Neuronal stem cell (in vitro differentiated cells): Measurements from ENCODE around the gene L1CAM.

Experiments
- DNase-seq: peaks from one replicate; pipeline ENCODE4 v3.0.0-alpha.2; 2013; ENCODE audit warnings: low spot score
- H2AFZ ChIP-seq: one replicate; pipeline ENCODE4 v1.6.1; 2013; ENCODE audit warnings: mild to moderate bottlenecking, low read length, inconsistent platforms
- H2AK5ac ChIP-seq: 2 replicates; pipeline ENCODE4 v1.6.1; 2013; ENCODE audit warnings: low read depth, mild to moderate bottlenecking, inconsistent platforms, low read length, moderate library complexity, mixed read lengths
- H2BK120ac ChIP-seq: 2 replicates; pipeline ENCODE4 v1.6.1; 2013; ENCODE audit warnings: low read depth, mild to moderate bottlenecking, inconsistent platforms, low read length, moderate library complexity, mixed read lengths
- H2BK12ac ChIP-seq: one replicate; pipeline ENCODE4 v1.6.1; 2013; ENCODE audit warnings: low read length, inconsistent platforms
- H2BK15ac ChIP-seq: 2 replicates; pipeline ENCODE4 v1.6.1; 2013; ENCODE audit warnings: mild to moderate bottlenecking, low read length, inconsistent platforms, mixed read lengths
- H2BK5ac ChIP-seq: one replicate; pipeline ENCODE4 v1.6.1; 2013; ENCODE audit warnings: inconsistent platforms, mild to moderate bottlenecking, low read length, moderate library complexity
- H3K14ac ChIP-seq: one replicate; pipeline ENCODE4 v1.6.1; 2013; ENCODE audit warnings: low read length, inconsistent platforms
- H3K18ac ChIP-seq: 2 replicates; pipeline ENCODE4 v1.6.1; 2013; ENCODE audit warnings: low read length, inconsistent platforms
- H3K23ac ChIP-seq: 2 replicates; pipeline ENCODE4 v1.6.1; 2013; ENCODE audit warnings: low read depth, mild to moderate bottlenecking, mixed read lengths, low read length, inconsistent platforms; ENCODE audit not compliant: poor library complexity
- H3K27ac ChIP-seq: replicated peaks from 3 replicates; pipeline ENCODE4 v1.5.1; 2013; ENCODE audit warnings: low read length, inconsistent platforms
- H3K27me3 ChIP-seq, 3 experiments: 2 replicates each; pipeline ENCODE4 v1.6.1; 2013; ENCODE audit warnings: low read length in 3 of 3, mild to moderate bottlenecking in 2 of 3, inconsistent platforms in 1 of 3, low read depth in 1 of 3, mixed read lengths in 1 of 3, moderate library complexity in 1 of 3; ENCODE audit not compliant: control insufficient read depth in 3 of 3, insufficient read depth in 3 of 3
- H3K36me3 ChIP-seq, 2 donors: replicated peaks in 1 of 2; 2 replicates each; pipeline ENCODE4 v1.6.1; 2013; ENCODE audit warnings: low read length in 2 of 2; ENCODE audit not compliant: control insufficient read depth in 2 of 2, insufficient read depth in 2 of 2
- H3K4ac ChIP-seq: 2 replicates; pipeline ENCODE4 v1.6.1; 2013; ENCODE audit warnings: inconsistent platforms, mild to moderate bottlenecking, low read length, moderate library complexity
- H3K4me1 ChIP-seq, 2 donors: 1 replicate in 1 of 2; 2 replicates in 1 of 2; pipeline ENCODE4 v1.6.1; 2013; ENCODE audit warnings: low read length in 2 of 2, low read depth in 1 of 2; ENCODE audit not compliant: control insufficient read depth in 2 of 2, insufficient read depth in 1 of 2
- H3K4me2 ChIP-seq: one replicate; pipeline ENCODE4 v1.6.1; 2013; ENCODE audit warnings: mild to moderate bottlenecking, low read length, inconsistent platforms; ENCODE audit not compliant: insufficient read depth, poor library complexity, severe bottlenecking
- H3K4me3 ChIP-seq, 2 donors: 2 replicates each; pipeline ENCODE4 v1.5.1; 2013; ENCODE audit warnings: low read length in 2 of 2, mild to moderate bottlenecking in 2 of 2, inconsistent platforms in 1 of 2, moderate library complexity in 1 of 2
- H3K79me1 ChIP-seq: one replicate; pipeline ENCODE4 v1.6.1; 2013; ENCODE audit warnings: low read depth, mild to moderate bottlenecking, inconsistent platforms, low read length, moderate library complexity
- H3K9ac ChIP-seq: one replicate; pipeline ENCODE4 v1.6.1; 2013; ENCODE audit warnings: mild to moderate bottlenecking, low read depth, low read length, inconsistent platforms; ENCODE audit not compliant: poor library complexity
- H3K9me3 ChIP-seq, 2 donors: replicated peaks in 1 of 2; 2 replicates each; pipeline versions ENCODE3 to v1.6.1; 2013; ENCODE audit warnings: low read length in 2 of 2, mild to moderate bottlenecking in 2 of 2, inconsistent platforms in 1 of 2, low read depth in 1 of 2, mixed read lengths in 1 of 2, moderate library complexity in 1 of 2; ENCODE audit not compliant: control insufficient read depth in 2 of 2, insufficient read depth in 1 of 2
- H4K8ac ChIP-seq: one replicate; pipeline ENCODE4 v1.6.1; 2013; ENCODE audit warnings: low read depth, mild to moderate bottlenecking, inconsistent platforms, low read length, moderate library complexity
- H4K91ac ChIP-seq: one replicate; pipeline ENCODE4 v1.6.1; 2013; ENCODE audit warnings: low read length, low read depth, mild to moderate bottlenecking, inconsistent platforms; ENCODE audit not compliant: poor library complexity
- WGBS, 2 donors: extraction: QIAGEN DNeasy Blood & Tissue Kit; methylation state at CpG; one replicate each; pipeline ENCODE4 v1.1.7; 2013; ENCODE audit warnings: missing lambda C conversion rate in 2 of 2, mixed read lengths in 1 of 2; ENCODE audit not compliant: insufficient read length in 2 of 2, insufficient replicate concordance in 1 of 2; ENCODE audit errors: extremely low coverage in 2 of 2; 5-methylcytosine and 5-hydroxymethylcytosine counted together

The L1CAM gene

GRCh38 chrX:153934148-153934761 is 48.3 kb upstream of the L1CAM start:
- peak overlapping the region; percentile 53 for H2BK5ac ChIP-seq
- H3K27ac ChIP-seq, result no peak overlapping the region
- no peak for DNase-seq
- H3K4me2 ChIP-seq, result peak overlapping the region; percentile 62
- peak overlapping the region; percentile 28 for H3K18ac ChIP-seq
- no peak overlapping the region for H2BK120ac ChIP-seq
- no peak overlapping the region for H4K91ac ChIP-seq
- WGBS, 2 donors, result no CpG with 5 or more reads among the region's 33 CpGs
- peaks cover 6% of the 10 kb centered on the region for H3K79me1 ChIP-seq
- H3K14ac ChIP-seq, result no peak overlapping the region
- peaks cover 0 to 26% (median 0%) of the 10 kb centered on the region in 3 experiments for H3K27me3 ChIP-seq
- H3K4ac ChIP-seq, result no peak overlapping the region
- peaks cover 10 to 37% of the 10 kb centered on the region in 2 donors for H3K36me3 ChIP-seq
- H2AK5ac ChIP-seq, result no peak overlapping the region
- peak overlapping the region; percentile 65 for H3K23ac ChIP-seq
- H2AFZ ChIP-seq, result peak overlapping the region; percentile 56
- no peaks in the 10 kb centered on the region for H3K9me3 ChIP-seq
- no peak overlapping the region for H2BK15ac ChIP-seq
- peaks cover 0 to 4% of the 10 kb centered on the region in 2 donors for H3K4me1 ChIP-seq
- H3K9ac ChIP-seq, result peak overlapping the region; percentile 90
- H3K4me3 ChIP-seq, result peak overlapping the region; percentile 75 to 93
- no peak overlapping the region for H4K8ac ChIP-seq
- H2BK12ac ChIP-seq, result no peak overlapping the region

GRCh38 chrX:153933748-153934147 is 47.8 kb upstream of the L1CAM start:
- Histone ChIP-seq H2BK120ac (no peak overlapping the region), H2BK15ac (no peak overlapping the region), H3K4me2 (peak overlapping the region; percentile 2), H3K27ac (no peak overlapping the region), H3K36me3 (peaks cover 10 to 41% of the 10 kb centered on the region in 2 donors), H3K79me1 (peaks cover 6% of the 10 kb centered on the region), H3K27me3 (peaks cover 0 to 26% (median 0%) of the 10 kb centered on the region in 3 experiments), H2BK12ac (no peak overlapping the region), H3K4ac (no peak overlapping the region), H2AFZ (no peak overlapping the region), H3K18ac (no peak overlapping the region), H3K14ac (no peak overlapping the region), H2BK5ac (no peak overlapping the region), H3K23ac (no peak overlapping the region), H4K8ac (no peak overlapping the region), H4K91ac (no peak overlapping the region), H3K9me3 (no peaks in the 10 kb centered on the region), H3K9ac (no peak overlapping the region), H2AK5ac (no peak overlapping the region), H3K4me1 (peaks cover 0 to 4% of the 10 kb centered on the region in 2 donors), H3K4me3 (peak overlapping the region in 1 of 2 donors; percentile 75)
- DNase-seq, result no peak
- WGBS, 2 donors, result no CpG with 5 or more reads among the region's 7 CpGs

GRCh38 chrX:153932220-153932915 is 46.4 kb upstream of the L1CAM start:
- no peak overlapping the region for H3K23ac ChIP-seq
- peaks cover 10 to 41% of the 10 kb centered on the region in 2 donors for H3K36me3 ChIP-seq
- no peaks in the 10 kb centered on the region for H3K9me3 ChIP-seq
- H3K4ac ChIP-seq, result no peak overlapping the region
- H2BK120ac ChIP-seq, result no peak overlapping the region
- no peak overlapping the region for H2BK5ac ChIP-seq
- H3K4me1 ChIP-seq, result peaks cover 0 to 4% of the 10 kb centered on the region in 2 donors
- H2AK5ac ChIP-seq, result no peak overlapping the region
- no peak for DNase-seq
- H2AFZ ChIP-seq, result no peak overlapping the region
- peaks cover 6% of the 10 kb centered on the region for H3K79me1 ChIP-seq
- H4K91ac ChIP-seq, result no peak overlapping the region
- no peak overlapping the region for H4K8ac ChIP-seq
- no peak overlapping the region for H3K4me2 ChIP-seq
- no CpG with 5 or more reads among the region's 13 CpGs for WGBS, 2 donors
- peaks cover 0 to 26% (median 0%) of the 10 kb centered on the region in 3 experiments for H3K27me3 ChIP-seq
- no peak overlapping the region for H3K27ac ChIP-seq
- H3K18ac ChIP-seq, result no peak overlapping the region
- no peak overlapping the region for H3K14ac ChIP-seq
- no peak overlapping the region for H2BK15ac ChIP-seq
- no peak overlapping the region for H3K9ac ChIP-seq
- no peak overlapping the region for H2BK12ac ChIP-seq
- no peak overlapping the region for H3K4me3 ChIP-seq

DNA sequence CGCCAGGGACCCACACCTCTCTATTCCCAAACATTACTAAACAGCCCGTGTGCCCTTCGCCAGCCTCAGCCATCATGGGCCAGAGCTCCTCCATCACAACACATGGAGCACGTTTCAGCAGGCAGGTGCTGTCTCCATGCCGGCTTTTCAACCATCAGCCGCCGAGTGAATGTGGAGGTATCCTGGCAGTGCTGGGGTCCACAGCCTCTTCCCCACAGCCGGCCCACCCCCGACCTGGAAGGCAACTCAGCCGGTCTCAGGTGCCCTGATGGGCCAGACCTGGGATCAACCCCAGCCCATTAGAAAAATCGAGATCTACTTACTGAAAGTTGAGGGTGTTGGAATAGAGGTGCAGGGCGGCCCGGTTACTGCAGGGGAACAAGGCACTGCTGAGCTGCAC is 45.8 kb upstream of the L1CAM start:
- no CpG with 5 or more reads among the region's 13 CpGs for WGBS, 2 donors
- no peak overlapping the region for H2AFZ ChIP-seq

More for the DNA sequence above, 45.8 kb upstream of the L1CAM start:
- H3K9me3 ChIP-seq, result no peaks in the 10 kb centered on the region
- H2AK5ac ChIP-seq, result no peak overlapping the region
- peaks cover 3 to 9% of the 10 kb centered on the region in 2 donors for H3K4me1 ChIP-seq
- H4K91ac ChIP-seq, result no peak overlapping the region
- no peak overlapping the region for H4K8ac ChIP-seq
- no peak overlapping the region for H2BK15ac ChIP-seq
- H2BK120ac ChIP-seq, result no peak overlapping the region
- H3K27ac ChIP-seq, result no peak overlapping the region
- peaks cover 10 to 41% of the 10 kb centered on the region in 2 donors for H3K36me3 ChIP-seq
- H3K4me3 ChIP-seq, result no peak overlapping the region
- H3K18ac ChIP-seq, result no peak overlapping the region
- H3K14ac ChIP-seq, result no peak overlapping the region
- H3K4ac ChIP-seq, result no peak overlapping the region
- DNase-seq, result no peak
- peaks cover 0 to 26% (median 0%) of the 10 kb centered on the region in 3 experiments for H3K27me3 ChIP-seq
- no peak overlapping the region for H3K9ac ChIP-seq
- no peak overlapping the region for H2BK12ac ChIP-seq
- no peak overlapping the region for H3K23ac ChIP-seq
- H3K79me1 ChIP-seq, result peaks cover 6% of the 10 kb centered on the region
- H2BK5ac ChIP-seq, result no peak overlapping the region
- H3K4me2 ChIP-seq, result no peak overlapping the region
